Fibroblast of villous mesenchyme (primary cell): ENCODE results near the gene ANO9. TPM values are rescaled to one million over a fixed set of nuclear protein-coding genes. Genes with fewer than 3 reads are reported as not detected.

Experiments
- DNase-seq: peaks from one replicate; pipeline ENCODE4 v3.0.0-alpha.2; 2010; ENCODE audit warnings: low read depth
- H3K4me3 ChIP-seq: 2 replicates; pipeline ENCODE4 v1.5.1; 2011; ENCODE audit warnings: low read depth, mild to moderate bottlenecking, low read length
- small RNA-seq: library from RNA; depleted of rRNA; stranded (forward); fragments of <200 nt; gene quantifications from one replicate; pipeline ENCODE3, GENCODE V24; 2012
- total RNA-seq: library from RNA; depleted of rRNA; stranded (reverse); fragments of >200 nt; gene quantifications from 2 replicates; pipeline ENCODE4 v1.2.3, GENCODE V29; 2012
- TF ChIP-seq, protein P1 (sequence below): IDR thresholded peaks from 2 replicates; pipeline ENCODE4 v1.5.1; 2012; ENCODE audit warnings: low read depth, mild to moderate bottlenecking, low read length; ENCODE audit not compliant: insufficient read depth

ANO9 gene
- total RNA-seq, 1 donor: not detected

DNA sequence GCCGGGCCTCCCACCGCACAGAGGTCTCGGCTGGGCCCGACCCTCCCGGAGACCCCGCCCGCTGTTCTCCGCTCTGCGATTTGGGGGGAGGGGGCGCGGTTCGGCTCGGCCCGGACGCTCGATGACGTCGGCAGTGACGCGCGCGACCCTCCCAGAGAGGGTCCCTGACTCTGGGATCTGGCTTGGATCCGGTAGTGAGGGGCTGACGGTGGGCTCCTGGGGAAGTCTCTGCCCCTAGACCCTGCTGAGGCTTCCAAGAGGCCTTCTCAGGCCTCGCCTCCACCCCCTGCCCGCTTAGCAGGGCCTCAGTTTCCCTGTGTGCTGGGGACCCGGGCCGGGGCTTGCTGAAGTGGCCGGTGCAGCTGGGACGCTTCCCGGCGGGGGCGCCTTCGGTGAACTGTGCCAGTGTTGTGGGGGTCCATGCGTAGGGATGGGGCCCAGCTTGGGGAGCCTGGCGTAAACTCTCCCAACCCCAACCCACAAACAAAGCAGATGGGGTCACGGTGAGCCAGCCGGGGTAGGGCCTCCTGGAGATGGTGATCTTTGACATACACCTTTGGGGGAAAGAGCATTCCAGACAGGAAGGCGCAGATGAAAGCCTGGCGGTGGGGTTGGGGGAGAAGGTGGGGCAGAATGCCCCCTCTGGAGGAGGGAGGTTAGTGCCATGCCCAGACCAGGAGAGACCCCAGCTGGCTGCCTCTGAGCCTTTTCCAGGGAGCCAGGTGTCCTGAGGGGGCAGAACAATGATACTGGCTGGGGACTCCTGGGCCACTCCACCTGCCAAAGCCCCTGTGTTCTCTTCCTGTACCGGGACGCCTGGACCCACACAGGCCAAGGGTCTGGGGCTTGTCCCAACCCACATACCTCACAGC is 71.5 kb downstream of the ANO9 start:
- TF ChIP-seq, protein P1, sequence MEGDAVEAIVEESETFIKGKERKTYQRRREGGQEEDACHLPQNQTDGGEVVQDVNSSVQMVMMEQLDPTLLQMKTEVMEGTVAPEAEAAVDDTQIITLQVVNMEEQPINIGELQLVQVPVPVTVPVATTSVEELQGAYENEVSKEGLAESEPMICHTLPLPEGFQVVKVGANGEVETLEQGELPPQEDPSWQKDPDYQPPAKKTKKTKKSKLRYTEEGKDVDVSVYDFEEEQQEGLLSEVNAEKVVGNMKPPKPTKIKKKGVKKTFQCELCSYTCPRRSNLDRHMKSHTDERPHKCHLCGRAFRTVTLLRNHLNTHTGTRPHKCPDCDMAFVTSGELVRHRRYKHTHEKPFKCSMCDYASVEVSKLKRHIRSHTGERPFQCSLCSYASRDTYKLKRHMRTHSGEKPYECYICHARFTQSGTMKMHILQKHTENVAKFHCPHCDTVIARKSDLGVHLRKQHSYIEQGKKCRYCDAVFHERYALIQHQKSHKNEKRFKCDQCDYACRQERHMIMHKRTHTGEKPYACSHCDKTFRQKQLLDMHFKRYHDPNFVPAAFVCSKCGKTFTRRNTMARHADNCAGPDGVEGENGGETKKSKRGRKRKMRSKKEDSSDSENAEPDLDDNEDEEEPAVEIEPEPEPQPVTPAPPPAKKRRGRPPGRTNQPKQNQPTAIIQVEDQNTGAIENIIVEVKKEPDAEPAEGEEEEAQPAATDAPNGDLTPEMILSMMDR: no peak
- DNase-seq: no peak
- no peak overlapping the region for H3K4me3 ChIP-seq

- TF ChIP-seq, protein P1: no peak
- peak; percentile 17 for DNase-seq
- H3K4me3 ChIP-seq: peak within 1 kb of the TSS; percentile 15
These were observed 72.3 kb downstream of the ANO9 start, which contains the start of gene B4GALNT4 for GRCh38 chr11:369336-370018. Gene B4GALNT4, plus strand, starts transcription at chr11:369499. Its CDS starts 305 bp downstream, at chr11:369804.

- TF ChIP-seq, protein P1: no peak
- H3K4me3 ChIP-seq: peak overlapping the region; percentile 9
- DNase-seq: peak; percentile 11
These were observed 73.1 kb downstream of the ANO9 start for GRCh38 chr11:368414-369335.

DNA sequence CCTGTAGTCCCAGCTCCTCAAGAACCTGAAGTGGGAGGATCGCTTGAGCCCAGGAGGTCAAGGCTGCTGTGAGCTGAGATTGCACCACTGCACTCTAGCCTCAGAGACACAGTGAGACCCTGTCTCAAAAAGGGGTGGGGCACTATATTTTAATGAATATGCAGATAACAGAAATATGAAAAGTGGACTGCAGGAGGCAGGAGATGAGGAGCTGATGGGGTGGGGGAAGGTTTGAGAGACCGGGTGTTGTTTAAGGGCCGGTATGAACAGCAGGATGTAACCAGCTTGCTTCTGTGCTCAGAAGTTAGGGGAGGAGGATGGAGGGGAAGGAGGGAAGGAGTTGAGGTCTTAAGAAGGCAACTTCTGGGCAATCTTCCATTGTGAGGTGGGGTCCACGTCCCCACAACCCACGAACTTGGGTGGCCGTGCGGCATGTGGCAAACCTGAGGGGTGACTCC is 73.8 kb downstream of the ANO9 start:
- no peak for DNase-seq
- TF ChIP-seq, protein P1: no peak
- H3K4me3 ChIP-seq: no peak overlapping the region

Small RNA genes lying within 50 kb of the gene (small RNA-seq; reads per million reads assigned to genes)
- not detected for gene RN7SL838P

Other genes starting within 250 kb of the ANO9 start
- not detected in 2 replicates for gene SCGB1C1, start 248.9 kb downstream of the ANO9 start, total RNA-seq
- 22.0 and 23.8 TPM in 2 replicates for gene BET1L, start 234.6 kb downstream of the ANO9 start, total RNA-seq
- gene RIC8A, start 234.3 kb downstream of the ANO9 start, total RNA-seq: 154 and 167 TPM in 2 replicates
- 10.3 and 10.4 TPM in 2 replicates for gene SIRT3, start 205.7 kb downstream of the ANO9 start, total RNA-seq
- gene PSMD13, start 205.0 kb downstream of the ANO9 start, total RNA-seq: 130 and 140 TPM in 2 replicates
- not detected in 2 replicates for gene NLRP6, start 163.6 kb downstream of the ANO9 start, total RNA-seq
- 7.8 and 10.6 TPM in 2 replicates for gene PGGHG, start 152.9 kb downstream of the ANO9 start, total RNA-seq
- gene IFITM5, start 142.5 kb downstream of the ANO9 start, total RNA-seq: not detected in 2 replicates
- gene IFITM2, start 134.2 kb downstream of the ANO9 start, total RNA-seq: 38.4 and 107 TPM in 2 replicates
- gene IFITM1, start 128.0 kb downstream of the ANO9 start, total RNA-seq: 76.4 and 117 TPM in 2 replicates
- 83.3 and 94.1 TPM in 2 replicates for gene IFITM3, start 121.2 kb downstream of the ANO9 start, total RNA-seq
- 0.43 and 1.3 TPM in 2 replicates for gene B4GALNT4, start 72.5 kb downstream of the ANO9 start, total RNA-seq
- gene PKP3, start 47.8 kb downstream of the ANO9 start, total RNA-seq: 2.2 and 2.6 TPM in 2 replicates
- gene SIGIRR, start 27.0 kb downstream of the ANO9 start, total RNA-seq: 10.8 and 14.5 TPM in 2 replicates
- gene PTDSS2, start 8.3 kb upstream of the ANO9 start, total RNA-seq: 31.5 and 34.8 TPM in 2 replicates
- 259 and 276 TPM in 2 replicates for gene RNH1, start 65.2 kb upstream of the ANO9 start, total RNA-seq
- 36.7 and 47.0 TPM in 2 replicates for gene HRAS, start 93.6 kb upstream of the ANO9 start, total RNA-seq
- gene LRRC56, start 95.5 kb upstream of the ANO9 start, total RNA-seq: 0.43 and 0.64 TPM in 2 replicates
- 1.6 and 2.2 TPM in 2 replicates for gene LMNTD2, start 118.7 kb upstream of the ANO9 start, total RNA-seq
- gene RASSF7, start 119.0 kb upstream of the ANO9 start, total RNA-seq: 14.2 and 15.5 TPM in 2 replicates
- 29.4 and 38.7 TPM in 2 replicates for gene PHRF1, start 134.5 kb upstream of the ANO9 start, total RNA-seq
- gene IRF7, start 173.9 kb upstream of the ANO9 start, total RNA-seq: 7.7 and 8.2 TPM in 2 replicates
- gene CDHR5, start 182.9 kb upstream of the ANO9 start, total RNA-seq: not detected in 2 replicates
- gene SCT, start 185.2 kb upstream of the ANO9 start, total RNA-seq: not detected in 2 replicates
- gene DRD4, start 195.3 kb upstream of the ANO9 start, total RNA-seq: not detected in 2 replicates